HG03135 (cell line): Measurements from ENCODE around the gene TP63.
"Not testable (repeated sequence)": the region's sequence is repeated elsewhere in the genome, so short reads cannot be mapped to it uniquely, and the experiment has no call there.

Experiments used
- ATAC-seq: cut with Tn5 transposase; IDR thresholded peaks from one replicate; pipeline ENCODE4 v1.9.1; 2021; ENCODE audit warnings: mild to moderate bottlenecking, moderate library complexity; ENCODE audit not compliant: unreplicated experiment

TP63 gene

DNA sequence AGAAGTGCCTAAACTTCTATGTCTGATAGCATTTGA, at the start of gene TP63:
Gene TP63, plus strand, starts transcription at position 17 of the 36 bp plus-strand sequence. CDS start 127 bp downstream, outside the sequence.
- no peak for ATAC-seq

DNA sequence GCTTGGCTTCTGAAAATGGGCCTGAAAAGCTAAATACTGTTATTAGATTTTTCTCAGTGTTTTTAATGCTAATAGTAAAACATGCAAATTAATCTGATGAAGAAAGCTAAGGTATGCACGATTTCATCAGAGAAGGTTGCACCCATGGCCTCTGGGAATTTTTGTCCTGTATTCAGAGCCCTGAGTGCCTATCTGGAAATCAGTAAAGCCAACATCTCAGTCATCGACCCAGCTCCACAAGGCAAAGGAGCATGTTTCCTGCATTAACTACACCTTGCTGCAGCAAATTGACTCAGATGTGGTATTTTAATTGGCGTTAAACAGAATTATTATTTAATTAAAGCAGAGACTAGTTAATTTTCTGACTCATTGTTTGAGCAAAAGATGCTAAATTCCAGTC, 49.0 kb upstream of the TP63 start:
- ATAC-seq, result no peak

DNA sequence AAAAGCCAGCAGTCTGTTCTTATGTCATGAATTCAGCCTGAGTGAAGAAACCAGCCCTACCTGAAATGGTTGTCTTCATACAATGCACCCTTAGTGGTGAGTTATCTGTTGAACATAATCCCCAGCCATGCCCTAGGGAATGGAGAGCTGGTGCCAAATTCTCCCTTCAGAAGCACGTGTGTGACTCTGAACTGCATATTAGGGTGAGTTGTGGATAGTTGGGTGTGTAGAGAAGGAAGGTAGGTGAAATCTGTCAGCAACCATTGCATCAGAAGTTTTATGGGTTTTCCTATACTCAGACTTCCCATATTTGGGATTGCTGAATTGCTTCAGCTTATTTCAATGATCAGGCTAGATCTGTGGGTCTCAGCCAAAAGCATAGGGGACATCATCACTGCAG, 46.5 kb upstream of the TP63 start:
- no peak for ATAC-seq

DNA sequence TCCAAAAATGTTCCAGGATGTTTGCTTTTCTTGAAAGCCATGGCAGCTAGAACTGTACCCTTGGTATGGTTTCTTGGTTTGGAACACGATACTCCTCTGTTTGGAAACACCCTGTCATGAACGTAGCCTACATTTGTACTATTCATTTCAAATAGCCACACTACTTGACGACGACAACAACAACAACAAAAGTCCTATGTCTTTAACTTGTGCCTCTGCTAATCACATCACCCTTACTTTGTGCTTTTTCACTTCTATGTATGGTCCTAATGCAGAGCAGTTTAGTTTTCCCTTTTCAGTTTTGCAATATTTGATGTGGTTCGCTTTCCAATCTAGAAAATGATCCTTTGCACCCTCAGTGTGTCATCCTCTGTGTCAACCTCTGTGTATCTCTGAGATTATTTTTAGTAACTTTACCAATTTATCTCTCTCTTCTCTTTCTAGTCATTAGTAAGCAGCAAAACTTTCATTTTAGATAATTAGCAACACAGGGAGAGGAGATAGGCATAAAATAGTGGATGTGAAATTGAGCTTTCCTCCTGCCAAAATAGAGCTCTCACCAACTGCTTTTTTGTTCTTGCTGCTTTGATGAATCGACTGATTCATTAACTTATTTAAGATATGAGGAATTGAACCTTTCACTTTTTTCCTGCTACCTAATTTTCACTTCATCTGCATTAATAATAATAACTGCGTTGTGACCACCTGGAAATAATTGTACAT, 44.1 kb upstream of the TP63 start:
- ATAC-seq, result peak; percentile 50

GRCh38 chr3:189587664-189588040, 43.5 kb upstream of the TP63 start:
- no peak for ATAC-seq

GRCh38 chr3:189588070-189588469, 43.1 kb upstream of the TP63 start:
- ATAC-seq, result no peak

- ATAC-seq, result no peak
Measured at GRCh38 chr3:189588475-189589178, 42.6 kb upstream of the TP63 start.

DNA sequence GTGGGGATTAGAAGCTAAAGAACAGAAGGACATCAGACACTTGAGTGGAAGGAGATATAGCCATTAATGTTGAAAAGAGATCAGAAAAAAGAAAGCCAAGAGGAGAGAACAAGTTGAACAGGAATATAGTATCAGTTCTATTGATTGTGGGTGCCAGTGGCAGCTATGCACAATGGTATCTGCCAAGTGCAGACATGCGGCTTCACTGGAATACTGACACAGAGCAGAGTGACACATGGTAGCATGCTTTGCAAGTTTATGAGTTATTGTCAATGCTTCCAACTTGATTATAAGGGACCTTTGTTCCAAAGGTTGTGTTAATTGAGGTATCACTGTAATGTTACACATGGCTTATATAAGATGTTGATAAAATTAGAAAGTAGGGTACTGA, 42.0 kb upstream of the TP63 start:
- ATAC-seq, result no peak

- ATAC-seq, result no peak
Measured at GRCh38 chr3:189590223-189590622, 41.0 kb upstream of the TP63 start.

DNA sequence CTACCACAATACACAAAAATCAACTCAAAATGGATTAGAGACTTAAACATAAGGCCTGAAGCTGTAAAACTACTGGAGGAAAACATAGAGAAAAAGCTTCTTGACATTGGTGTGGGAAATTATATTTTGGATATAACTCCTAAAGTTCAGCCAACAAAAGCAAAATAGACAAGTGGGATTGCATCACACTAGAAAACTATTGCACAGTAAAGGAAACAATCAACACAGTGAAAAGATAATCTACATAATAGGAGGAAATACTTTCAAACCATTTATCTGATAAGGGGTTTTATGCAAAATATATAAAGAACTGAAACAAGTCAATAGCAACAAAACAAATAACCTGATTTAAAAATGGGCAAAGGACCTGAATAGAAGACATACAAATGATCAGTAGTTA, 37.6 kb upstream of the TP63 start:
- no peak for ATAC-seq

GRCh38 chr3:189596078-189596979, 34.9 kb upstream of the TP63 start:
- ATAC-seq, result not testable (repeated sequence)

DNA sequence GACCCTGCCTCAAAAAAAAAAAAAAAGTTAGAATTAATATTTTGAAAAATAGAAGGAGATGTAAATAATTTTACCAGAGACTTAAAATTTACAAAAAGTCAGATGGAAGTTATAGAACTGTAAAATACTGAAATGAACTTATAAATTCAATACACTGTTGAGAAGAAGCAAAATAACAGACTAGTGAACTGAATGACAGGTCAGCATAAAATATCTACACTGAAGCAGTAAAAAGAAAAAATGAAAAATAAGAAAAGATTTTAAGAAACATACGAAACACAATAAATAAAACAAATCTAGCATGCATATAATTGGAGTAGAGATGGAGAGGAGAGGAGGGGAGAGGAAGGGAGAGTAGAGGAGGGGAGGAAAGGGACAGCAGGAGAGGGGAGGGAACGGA, 33.3 kb upstream of the TP63 start:
- ATAC-seq, result no peak

DNA sequence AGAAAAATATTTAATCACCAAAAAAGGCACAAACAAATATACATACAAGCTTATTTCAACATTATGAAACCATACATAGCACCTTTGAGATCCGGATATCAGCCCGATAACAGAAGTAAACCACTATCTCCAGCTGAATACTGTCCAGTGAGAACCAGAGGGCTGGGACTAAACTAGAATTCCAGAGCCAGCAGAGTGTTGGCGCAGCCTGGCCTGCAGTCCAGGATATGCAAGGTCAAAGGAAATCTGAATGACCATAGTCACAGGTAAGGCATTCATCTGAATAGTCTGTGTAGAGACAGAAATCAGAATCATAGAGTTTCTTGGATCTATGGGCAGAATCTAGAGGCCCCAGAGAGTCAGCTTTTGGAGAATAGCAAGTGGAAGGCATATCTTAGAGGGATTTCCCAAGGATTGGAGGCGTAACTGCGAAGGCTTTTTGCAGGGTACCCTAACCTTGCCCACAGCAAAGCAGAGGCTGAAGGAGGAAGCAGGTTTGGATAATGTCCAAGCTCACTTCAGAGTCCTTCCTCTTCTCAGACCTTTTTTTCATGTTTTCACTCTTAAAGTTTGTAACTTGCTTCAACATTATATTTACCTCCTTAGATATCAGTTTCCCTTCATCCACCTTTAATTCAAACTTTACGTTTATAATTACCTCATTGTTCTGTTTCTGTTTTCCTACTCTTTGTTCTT, 32.5 kb upstream of the TP63 start:
- no peak for ATAC-seq

DNA sequence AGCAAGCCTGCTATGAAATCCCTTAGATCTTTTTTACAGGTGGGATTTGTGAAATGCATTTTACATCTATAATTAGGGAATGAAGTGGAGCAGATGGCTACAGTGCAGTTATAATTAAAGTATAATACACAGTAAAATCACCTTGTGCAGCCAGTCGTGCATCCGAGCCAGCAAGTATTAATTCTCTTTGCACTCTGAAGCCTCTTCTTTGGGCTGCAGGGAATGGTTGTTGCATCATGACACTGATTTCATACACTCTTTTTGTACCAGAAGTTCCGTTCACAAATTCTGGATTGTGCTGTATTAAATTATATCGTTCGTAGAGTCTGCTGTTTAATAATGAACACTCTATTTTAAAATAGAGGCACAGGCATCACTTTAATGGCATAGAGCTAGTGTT, 28.7 kb upstream of the TP63 start:
- no peak for ATAC-seq

DNA sequence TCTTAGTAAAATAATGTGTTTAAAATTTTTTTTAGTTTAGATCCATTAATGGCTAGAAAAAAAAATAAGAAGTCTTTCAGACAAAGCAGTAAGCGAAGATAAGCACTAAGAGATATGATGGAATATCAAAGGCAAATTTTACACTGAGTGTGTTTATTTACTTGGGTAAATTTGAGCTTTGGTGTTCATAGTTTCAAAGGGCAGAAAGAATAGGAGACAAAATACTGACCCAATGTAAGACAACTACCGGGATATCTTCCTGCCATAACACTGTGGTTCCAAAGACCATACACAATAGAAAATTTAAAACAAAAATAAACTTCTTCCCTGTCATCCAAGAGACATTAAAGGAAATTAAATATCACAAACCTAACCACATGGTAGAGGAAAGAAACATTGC, 25.5 kb upstream of the TP63 start:
- no peak for ATAC-seq

DNA sequence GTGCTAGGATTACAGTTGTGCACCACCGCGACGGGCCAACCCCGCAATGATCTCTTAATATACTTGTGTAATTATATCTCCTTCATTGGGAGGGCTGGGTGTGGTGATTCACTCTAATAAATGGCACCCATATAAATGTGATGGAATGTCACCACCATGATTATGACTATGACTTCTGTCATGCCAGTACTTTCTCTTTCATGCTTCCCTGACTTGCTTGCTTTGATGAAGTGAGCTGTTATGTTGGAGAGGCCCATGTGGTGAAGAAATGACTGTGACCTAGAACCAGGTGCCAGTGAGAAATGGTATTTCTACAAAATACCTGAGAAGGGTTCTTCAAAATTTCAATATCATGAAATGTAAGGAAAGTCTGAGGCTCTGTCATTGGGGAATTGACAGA, 24.4 kb upstream of the TP63 start:
- ATAC-seq, result no peak

DNA sequence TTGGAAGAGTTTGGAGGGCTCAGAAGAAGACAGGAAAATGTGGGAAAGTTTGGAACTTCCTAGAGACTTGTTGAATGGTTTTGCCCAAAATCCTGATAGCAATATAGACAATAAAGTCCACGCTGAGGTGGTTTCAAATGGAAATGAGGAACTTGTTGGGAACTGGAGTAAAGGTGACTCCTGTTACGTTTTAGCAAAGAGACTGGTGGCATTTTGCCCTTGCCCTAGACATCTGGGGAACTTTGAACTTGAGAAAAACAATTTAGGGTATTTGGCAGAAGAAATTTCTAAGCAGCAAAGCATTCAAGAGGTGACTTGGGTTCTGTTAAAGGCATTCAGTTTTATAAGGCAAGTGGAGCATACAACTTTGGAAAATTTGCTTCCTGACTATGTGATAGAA, 18.5 kb upstream of the TP63 start:
- ATAC-seq, result not testable (repeated sequence)

DNA sequence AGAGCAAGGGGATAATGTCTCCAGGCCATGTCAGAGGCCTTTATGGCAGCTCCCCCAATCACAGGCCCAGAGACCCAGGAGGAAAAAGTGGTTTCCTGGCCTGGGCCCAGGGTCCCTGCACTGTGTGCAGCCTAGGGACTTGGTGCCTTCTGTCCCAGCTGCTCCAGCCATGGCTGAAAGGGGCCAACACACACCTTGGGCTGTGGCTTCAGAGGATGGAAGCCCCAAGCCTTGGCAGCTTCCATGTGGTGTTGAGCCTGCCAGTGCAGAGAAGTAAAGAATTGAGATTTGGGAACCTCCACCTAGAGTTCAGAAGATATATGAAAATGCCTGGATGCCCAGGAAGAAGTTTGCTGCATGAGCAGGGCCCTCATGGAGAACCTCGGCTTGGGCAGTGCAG, 18.1 kb upstream of the TP63 start:
- no peak for ATAC-seq

GRCh38 chr3:189621948-189622603, 9.1 kb upstream of the TP63 start:
- no peak for ATAC-seq

DNA sequence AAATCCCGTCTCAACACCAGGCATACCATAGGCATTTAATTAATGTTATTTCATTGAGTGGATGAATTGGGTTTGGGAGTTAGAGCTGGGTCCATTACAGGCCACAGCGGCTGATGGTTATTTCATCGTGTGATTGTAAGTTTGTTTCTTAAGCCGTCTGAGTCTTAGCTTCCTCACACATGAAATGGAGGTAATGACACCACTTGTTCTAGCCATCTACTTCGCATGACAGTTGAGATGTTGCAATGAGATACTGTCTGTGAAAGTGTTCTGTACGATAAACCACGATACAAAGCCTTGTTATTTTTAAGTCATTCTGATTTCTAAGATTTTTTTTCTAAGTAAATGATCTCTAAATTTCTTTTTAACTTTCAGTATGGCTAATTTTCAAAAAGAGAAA, 8.6 kb upstream of the TP63 start:
- no peak for ATAC-seq

DNA sequence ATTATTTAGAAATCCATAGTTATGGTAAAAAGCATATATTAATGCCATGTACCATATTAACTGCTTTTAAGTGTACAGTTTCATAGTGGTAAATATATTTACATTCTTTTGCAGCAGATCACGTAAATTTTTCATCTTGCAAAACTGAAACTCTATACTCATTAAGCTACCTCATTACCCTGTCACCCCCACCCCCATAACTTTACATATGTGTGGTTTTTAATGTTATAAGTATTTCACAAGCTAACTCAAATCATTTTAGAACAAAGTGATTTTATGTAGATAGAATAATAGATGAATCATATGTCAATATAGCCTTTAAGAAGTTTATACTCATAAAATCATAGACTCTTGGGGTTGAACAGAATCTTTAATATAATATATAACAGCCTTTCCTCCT, 7.1 kb upstream of the TP63 start:
- no peak for ATAC-seq
